Esophagus muscularis mucosa (tissue), 4 donors: ENCODE measurements around the gene PEX6. TPM values are rescaled to one million over a fixed set of nuclear protein-coding genes. Genes with fewer than 3 reads are reported as not detected.

Experiments used
- DNase-seq: peaks from one replicate; pipeline ENCODE4 v3.0.0-alpha.2; 2017; ENCODE audit errors: extremely low spot score
- H3K27ac ChIP-seq, 4 donors: fragments of 200-600 bp; sonication (generic); replicated peaks in 1 of 4; 1 replicate in 3 of 4; 2 replicates in 1 of 4; pipeline ENCODE4 v1.5.1; 2016 to 2019; ENCODE audit warnings: mild to moderate bottlenecking in 1 of 4
- H3K27me3 ChIP-seq, 4 donors: fragments of 200-600 bp; sonication (generic); one replicate each; pipeline versions ENCODE4 v1.5.1 to v1.6.0; 2016 to 2019
- H3K36me3 ChIP-seq, 4 donors: fragments of 200-600 bp; sonication (generic); one replicate each; pipeline ENCODE4 v1.5.1; 2016 to 2019
- H3K4me1 ChIP-seq, 4 donors: fragments of 200-600 bp; sonication (generic); one replicate each; pipeline ENCODE4 v1.5.1; 2016 to 2019
- H3K4me3 ChIP-seq, 4 donors: fragments of 200-600 bp; sonication (generic); 1 replicate in 2 of 4; 2 replicates in 2 of 4; pipeline ENCODE4 v1.5.1; 2016 to 2019; ENCODE audit warnings: mild to moderate bottlenecking in 4 of 4, moderate library complexity in 1 of 4
- H3K9me3 ChIP-seq, 4 donors: fragments of 200-600 bp; sonication (generic); 1 replicate in 3 of 4; 2 replicates in 1 of 4; pipeline ENCODE4 v1.5.1; 2016 to 2019
- EP300 ChIP-seq: sonication (generic); formaldehyde crosslinking; IDR thresholded peaks from one replicate; pipeline ENCODE4 v1.6.1; 2017; ENCODE audit warnings: antibody characterized with exemption
- POLR2A ChIP-seq: fragments of 450-650 bp; IDR thresholded peaks from one replicate; pipeline ENCODE4 v1.6.1; 2017; ENCODE audit warnings: antibody characterized with exemption, moderate library complexity, mild to moderate bottlenecking, low read depth
- POLR2AphosphoS5 ChIP-seq, 2 donors: sonication (generic); formaldehyde crosslinking; IDR thresholded peaks; one replicate each; pipeline ENCODE4 v1.6.1; 2017; ENCODE audit warnings: antibody characterized with exemption in 2 of 2
- WGBS: methylation state at CpG from one replicate; pipeline ENCODE4 v1.1.5; 2018; 5-methylcytosine and 5-hydroxymethylcytosine counted together
- intact Hi-C: fragments of 100-400 bp; cut with DNase I; formaldehyde crosslinking; loops from one replicate; pipeline ENCODE4 v1.15.1; 2023
- total RNA-seq, 4 donors: library from RNA; depleted of rRNA; stranded (reverse); fragments of >200 nt; gene quantifications; one replicate each; pipeline versions ENCODE4 v1.1.0 to v1.2.1, GENCODE V29; 2016
- TF ChIP-seq, protein P1 (sequence below), 3 experiments: fragments of 200-600 bp in 2 of 3; fragments of 450-650 bp in 1 of 3; sonication (generic) in 2 of 3; IDR thresholded peaks; one replicate each; pipeline ENCODE4 v1.5.1; 2017 to 2019; ENCODE audit warnings: antibody characterized with exemption in 3 of 3, mild to moderate bottlenecking in 2 of 3, moderate library complexity in 1 of 3

PEX6 gene
- total RNA-seq, 4 donors from 2014 or later, result 13.4 to 31.3 (median 21.8) TPM

GRCh38 chr6:42987533-42988451 is 8.8 kb upstream of the PEX6 start:
- no peak for TF ChIP-seq POLR2AphosphoS5 (IDR thresholded peaks at IDR 0.05)
- TF ChIP-seq, protein P1, sequence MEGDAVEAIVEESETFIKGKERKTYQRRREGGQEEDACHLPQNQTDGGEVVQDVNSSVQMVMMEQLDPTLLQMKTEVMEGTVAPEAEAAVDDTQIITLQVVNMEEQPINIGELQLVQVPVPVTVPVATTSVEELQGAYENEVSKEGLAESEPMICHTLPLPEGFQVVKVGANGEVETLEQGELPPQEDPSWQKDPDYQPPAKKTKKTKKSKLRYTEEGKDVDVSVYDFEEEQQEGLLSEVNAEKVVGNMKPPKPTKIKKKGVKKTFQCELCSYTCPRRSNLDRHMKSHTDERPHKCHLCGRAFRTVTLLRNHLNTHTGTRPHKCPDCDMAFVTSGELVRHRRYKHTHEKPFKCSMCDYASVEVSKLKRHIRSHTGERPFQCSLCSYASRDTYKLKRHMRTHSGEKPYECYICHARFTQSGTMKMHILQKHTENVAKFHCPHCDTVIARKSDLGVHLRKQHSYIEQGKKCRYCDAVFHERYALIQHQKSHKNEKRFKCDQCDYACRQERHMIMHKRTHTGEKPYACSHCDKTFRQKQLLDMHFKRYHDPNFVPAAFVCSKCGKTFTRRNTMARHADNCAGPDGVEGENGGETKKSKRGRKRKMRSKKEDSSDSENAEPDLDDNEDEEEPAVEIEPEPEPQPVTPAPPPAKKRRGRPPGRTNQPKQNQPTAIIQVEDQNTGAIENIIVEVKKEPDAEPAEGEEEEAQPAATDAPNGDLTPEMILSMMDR (IDR thresholded peaks at IDR 0.05), result no peak
- TF ChIP-seq POLR2A, result no peak
- TF ChIP-seq EP300, result no peak
- H3K9me3 ChIP-seq, result no peaks in the 10 kb centered on the region
- peaks cover 10 to 35% (median 29%) of the 10 kb centered on the region in 4 donors for H3K36me3 ChIP-seq
- H3K27ac ChIP-seq, result no peak overlapping the region
- no peak overlapping the region for H3K4me3 ChIP-seq
- 79% methylated on average over 5 of the region's 5 CpGs for WGBS
- intact Hi-C loops, result loop anchor here (5.0 kb wide), 1 partner anchor 60 kb away; the partner anchor contains the start of gene CNPY3
- peaks cover 40 to 65% (median 50%) of the 10 kb centered on the region in 4 donors for H3K4me1 ChIP-seq
- DNase-seq, result no peak
- H3K27me3 ChIP-seq, result no peaks in the 10 kb centered on the region

DNA sequence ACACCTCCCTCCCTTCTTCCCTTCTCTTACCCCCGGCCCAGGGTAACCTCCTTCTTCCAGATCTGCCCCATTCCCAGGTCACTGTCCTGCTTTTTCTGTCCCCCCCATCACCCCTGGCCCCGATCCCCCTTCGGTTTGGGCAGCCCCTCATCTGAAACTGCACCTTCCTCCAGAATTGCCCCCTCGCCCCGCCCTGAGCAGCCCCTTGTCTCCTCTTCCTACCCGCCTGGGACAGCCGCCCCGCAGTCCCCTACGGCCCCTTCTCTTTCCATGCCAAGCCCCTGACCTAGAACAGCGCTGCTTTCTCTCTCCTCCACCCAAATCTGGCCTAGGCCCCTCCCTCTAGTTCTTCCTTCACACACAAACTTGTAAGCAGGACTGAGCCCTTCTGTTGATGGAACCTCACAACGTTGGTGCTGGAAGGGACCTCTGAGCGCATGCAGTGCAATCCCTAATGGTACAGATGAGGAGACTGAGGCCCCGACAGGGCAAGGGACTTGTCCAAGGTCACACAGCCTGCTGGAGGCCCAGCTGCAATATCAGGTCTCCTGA is 6.0 kb upstream of the PEX6 start:
- H3K4me1 ChIP-seq, result peaks cover 44 to 70% (median 54%) of the 10 kb centered on the region in 4 donors

GRCh38 chr6:42984001-42984923 is 5.3 kb upstream of the PEX6 start, which contains the start of gene PPP2R5D:
Gene PPP2R5D (plus strand): TSS chr6:42984570. CDS start chr6:42984678, 108 bp downstream.
- Histone ChIP-seq H3K9me3 (no peaks in the 10 kb centered on the region), H3K27me3 (no peaks in the 10 kb centered on the region), H3K36me3 (peaks cover 2 to 4% (median 3%) of the 10 kb centered on the region in 4 donors), H3K4me1 (peaks cover 49 to 70% (median 61%) of the 10 kb centered on the region in 4 donors), H3K27ac (peak within 1 kb of the TSS; percentile 91 to 95 (median 92)), H3K4me3 (peak within 1 kb of the TSS; percentile 83 to 96 (median 91))
- DNase-seq, result peak; percentile 99
- TF ChIP-seq POLR2A (no peak), POLR2AphosphoS5 (IDR thresholded peaks at IDR 0.05) (peak; percentile 91 to 95)
- intact Hi-C loops, result no loop called here
- WGBS, result 1% methylated on average over 46 of the region's 59 CpGs

More for the DNA sequence above, 6.0 kb upstream of the PEX6 start:
- peak overlapping the region; percentile 91 to 95 (median 92) for H3K27ac ChIP-seq
- H3K27me3 ChIP-seq, result no peaks in the 10 kb centered on the region
- no peak for DNase-seq
- H3K9me3 ChIP-seq, result no peaks in the 10 kb centered on the region
- TF ChIP-seq POLR2A, result no peak
- TF ChIP-seq, protein P1 (IDR thresholded peaks at IDR 0.05), result no peak
- H3K4me3 ChIP-seq, result peak overlapping the region; percentile 83 to 96 (median 91)
- intact Hi-C loops, result loop anchor here (5.0 kb wide), 1 partner anchor 58 kb away; the partner anchor contains the start of gene CNPY3
- H3K36me3 ChIP-seq, result peaks cover 9 to 11% (median 11%) of the 10 kb centered on the region in 4 donors
- WGBS, result 13% methylated on average over 13 of the region's 13 CpGs

DNA sequence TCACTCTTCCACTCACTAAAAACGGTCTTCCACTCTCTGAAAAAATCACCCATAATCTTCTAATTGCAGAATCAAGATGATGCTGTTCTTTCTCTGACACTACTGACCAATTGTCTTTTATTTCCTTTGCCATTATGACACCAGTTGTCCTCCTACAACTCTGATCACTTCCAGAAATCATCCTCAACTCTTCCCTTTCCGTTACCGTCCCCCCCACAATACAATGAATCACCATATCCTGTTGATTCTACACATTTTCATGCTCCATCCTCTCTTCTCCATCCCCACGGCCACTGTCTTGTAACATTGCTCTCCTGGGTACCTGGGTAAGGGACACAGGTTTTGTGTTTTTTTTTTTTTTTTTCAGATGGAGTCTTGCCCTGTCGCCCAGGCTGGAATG is 2.9 kb upstream of the PEX6 start:
- TF ChIP-seq, protein P1 (IDR thresholded peaks at IDR 0.05), result no peak
- TF ChIP-seq POLR2A (no peak), EP300 (no peak), POLR2AphosphoS5 (IDR thresholded peaks at IDR 0.05) (no peak)
- Histone ChIP-seq H3K9me3 (no peaks in the 10 kb centered on the region), H3K27me3 (no peaks in the 10 kb centered on the region), H3K4me3 (no peak overlapping the region), H3K4me1 (peaks cover 45 to 64% (median 55%) of the 10 kb centered on the region in 4 donors), H3K27ac (no peak overlapping the region), H3K36me3 (peaks cover 0 to 3% (median 0%) of the 10 kb centered on the region in 4 donors)
- intact Hi-C loops, result no loop called here
- DNase-seq, result no peak
- 84% methylated on average over 5 of the region's 5 CpGs for WGBS
